Measurements from ENCODE around the gene ST3GAL2.

Gene ST3GAL2

DNA sequence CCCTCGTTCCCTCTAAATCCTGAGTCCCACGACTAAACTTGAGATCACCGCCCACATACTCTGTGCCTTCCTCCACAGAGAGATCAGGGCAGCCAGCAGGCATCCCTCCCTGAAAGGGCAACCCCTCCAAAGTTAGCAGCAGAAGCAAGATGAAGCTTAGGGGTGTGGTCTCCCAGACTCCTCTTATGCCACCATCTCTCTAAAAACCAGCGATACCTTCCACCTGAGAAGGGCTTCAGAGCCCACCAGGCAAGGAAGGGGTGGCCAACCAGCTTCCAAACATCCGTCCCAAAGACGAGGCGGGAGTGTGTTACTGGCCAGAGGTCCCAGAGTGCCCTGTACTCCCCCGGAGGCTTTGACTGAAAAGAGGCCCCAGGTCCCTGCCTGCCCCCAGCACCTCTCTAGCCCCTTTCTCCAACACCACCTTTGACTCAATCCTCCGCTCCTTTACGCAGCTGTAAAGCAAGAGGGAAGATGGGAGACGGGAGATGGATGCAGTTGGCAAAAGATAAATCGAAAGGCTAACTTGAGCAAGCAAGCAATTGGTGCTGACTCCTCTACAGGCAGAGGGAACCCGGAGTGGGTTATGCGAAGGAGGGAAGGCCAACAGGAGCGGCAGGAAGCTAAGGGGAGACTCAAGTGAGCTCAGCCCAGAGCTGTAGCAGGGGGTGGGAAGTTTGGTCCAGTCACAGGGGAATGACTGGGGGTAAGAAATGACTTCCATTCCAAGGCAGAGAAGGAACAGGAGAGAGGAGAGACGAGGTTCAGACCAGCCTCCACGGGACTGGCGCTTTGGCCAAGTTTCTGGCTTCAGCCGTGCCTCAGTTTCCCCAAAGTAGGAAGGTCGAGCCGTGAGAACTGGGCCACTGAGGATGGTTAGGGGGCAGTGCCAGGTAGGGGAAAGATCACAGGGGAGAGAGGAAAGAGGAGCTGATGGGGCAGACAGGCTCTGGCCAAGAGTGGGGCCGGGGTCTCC, 1.0 kb downstream of the ST3GAL2 start:
- DNase-seq (ENCODE audit: low spot score) = no peak

- DNase-seq (ENCODE audit: low spot score) = no peak
Measured at GRCh38 chr16:70437017-70437581, 1.8 kb downstream of the ST3GAL2 start.

- no peak for DNase-seq (ENCODE audit: low spot score)
Measured at GRCh38 chr16:70434484-70435260, 4.2 kb downstream of the ST3GAL2 start.

DNA sequence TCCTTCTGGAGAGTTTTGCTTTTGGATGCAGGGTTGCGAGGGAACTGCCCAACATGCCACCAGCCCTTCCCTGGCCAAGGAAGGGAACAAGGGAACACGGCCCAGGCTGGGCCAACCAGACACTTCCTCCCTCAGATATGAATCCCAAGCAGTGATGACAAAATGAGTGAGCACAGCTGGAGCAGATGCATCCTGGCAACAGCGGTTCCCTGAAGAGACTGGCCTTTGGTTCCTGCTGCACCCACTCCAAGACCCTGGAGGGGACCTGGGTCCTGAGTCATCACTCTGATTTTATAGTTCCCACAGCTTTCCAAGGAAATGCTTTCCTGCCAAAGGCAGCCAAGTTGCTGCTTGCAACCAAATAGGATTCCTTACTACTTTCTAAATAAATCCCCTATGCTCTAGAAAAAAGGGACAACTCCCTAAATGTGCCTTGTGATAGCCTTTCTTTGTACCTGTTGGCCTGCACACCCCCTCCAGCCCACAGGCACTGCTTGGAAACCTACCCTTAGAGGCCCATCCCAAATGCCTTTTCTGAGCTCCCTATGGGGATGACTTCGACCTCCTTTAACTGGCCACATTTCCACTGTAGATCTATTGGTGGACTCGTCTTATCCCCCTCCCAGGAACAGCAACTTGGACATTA, 5.3 kb downstream of the ST3GAL2 start:
- DNase-seq (ENCODE audit: low spot score) = no peak

GRCh38 chr16:70432723-70433457, 6.0 kb downstream of the ST3GAL2 start:
- no peak for DNase-seq (ENCODE audit: low spot score)

- DNase-seq (ENCODE audit: low spot score) = no peak
Measured at GRCh38 chr16:70432356-70432722, 6.6 kb downstream of the ST3GAL2 start.

- no peak for DNase-seq (ENCODE audit: low spot score)
Measured at GRCh38 chr16:70430667-70431536, 8.0 kb downstream of the ST3GAL2 start.

GRCh38 chr16:70429888-70430666, 8.8 kb downstream of the ST3GAL2 start:
- DNase-seq (ENCODE audit: low spot score) = peak; percentile 43

DNA sequence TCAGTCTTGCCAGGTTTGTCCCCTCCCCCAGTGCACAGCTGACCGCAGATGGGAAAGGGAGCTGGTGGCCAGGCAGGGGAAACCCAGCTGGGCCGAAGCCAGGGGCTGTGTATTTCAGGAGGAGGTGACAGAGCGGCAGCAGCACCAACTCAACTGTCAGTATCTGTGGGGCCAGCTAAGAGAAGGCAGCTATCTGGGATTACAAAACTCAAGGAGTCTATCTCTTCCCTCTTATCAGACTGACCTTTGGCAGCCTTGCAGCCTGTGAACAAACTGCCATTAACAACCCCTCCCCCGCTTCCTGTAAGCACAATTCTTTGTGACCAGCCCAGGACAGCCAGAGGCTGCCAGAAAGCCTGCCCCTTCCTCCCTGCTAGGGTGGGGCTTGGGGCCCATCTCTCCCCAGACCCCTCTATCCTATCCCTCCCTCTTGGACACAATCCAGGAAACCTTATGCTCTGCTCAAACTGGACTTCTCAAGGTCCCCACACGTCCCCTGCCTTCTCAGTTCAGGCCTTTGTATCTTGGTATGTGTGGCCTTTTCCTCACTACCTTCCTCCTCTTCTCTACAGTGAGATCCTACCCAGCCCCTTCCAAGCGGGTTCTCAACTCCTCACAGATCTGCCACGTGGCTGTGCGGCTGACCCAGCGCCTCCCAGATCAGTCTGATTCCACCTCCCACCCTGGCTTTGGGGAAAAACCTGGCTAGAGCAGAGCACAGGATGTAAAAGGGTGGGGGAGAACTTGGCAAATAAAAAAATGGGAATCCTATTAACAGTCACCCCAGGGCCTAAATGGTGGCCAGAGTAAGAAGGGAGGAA, 10.5 kb downstream of the ST3GAL2 start:
- DNase-seq (ENCODE audit: low spot score) = peak; percentile 84

GRCh38 chr16:70427786-70428177, 11.1 kb downstream of the ST3GAL2 start:
- no peak for DNase-seq (ENCODE audit: low spot score)

DNA sequence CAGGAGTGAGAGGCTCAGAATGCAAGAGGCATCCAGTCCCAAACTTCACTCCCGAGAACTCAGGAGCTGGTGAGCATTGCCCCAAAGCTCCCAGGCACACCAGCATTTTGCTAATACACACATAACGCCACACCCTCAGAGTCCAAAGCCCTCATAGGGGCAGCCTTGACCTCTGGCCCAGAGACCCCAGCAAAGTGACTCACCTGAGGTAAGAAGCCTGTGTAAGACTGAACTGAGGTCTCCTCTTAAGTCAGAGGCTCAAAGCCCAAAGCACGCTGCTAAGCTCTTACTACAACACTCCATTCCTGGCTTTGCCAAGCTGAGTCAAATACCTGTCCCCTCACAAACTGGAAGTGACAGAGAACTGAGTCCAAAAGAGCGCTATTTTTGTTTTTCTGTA, 16.4 kb downstream of the ST3GAL2 start:
- DNase-seq (ENCODE audit: low spot score) = no peak

GRCh38 chr16:70421473-70422311, 17.2 kb downstream of the ST3GAL2 start:
- no peak for DNase-seq (ENCODE audit: low spot score)

- no peak for DNase-seq (ENCODE audit: low spot score)
Measured at GRCh38 chr16:70421014-70421413, 17.9 kb downstream of the ST3GAL2 start.

DNA sequence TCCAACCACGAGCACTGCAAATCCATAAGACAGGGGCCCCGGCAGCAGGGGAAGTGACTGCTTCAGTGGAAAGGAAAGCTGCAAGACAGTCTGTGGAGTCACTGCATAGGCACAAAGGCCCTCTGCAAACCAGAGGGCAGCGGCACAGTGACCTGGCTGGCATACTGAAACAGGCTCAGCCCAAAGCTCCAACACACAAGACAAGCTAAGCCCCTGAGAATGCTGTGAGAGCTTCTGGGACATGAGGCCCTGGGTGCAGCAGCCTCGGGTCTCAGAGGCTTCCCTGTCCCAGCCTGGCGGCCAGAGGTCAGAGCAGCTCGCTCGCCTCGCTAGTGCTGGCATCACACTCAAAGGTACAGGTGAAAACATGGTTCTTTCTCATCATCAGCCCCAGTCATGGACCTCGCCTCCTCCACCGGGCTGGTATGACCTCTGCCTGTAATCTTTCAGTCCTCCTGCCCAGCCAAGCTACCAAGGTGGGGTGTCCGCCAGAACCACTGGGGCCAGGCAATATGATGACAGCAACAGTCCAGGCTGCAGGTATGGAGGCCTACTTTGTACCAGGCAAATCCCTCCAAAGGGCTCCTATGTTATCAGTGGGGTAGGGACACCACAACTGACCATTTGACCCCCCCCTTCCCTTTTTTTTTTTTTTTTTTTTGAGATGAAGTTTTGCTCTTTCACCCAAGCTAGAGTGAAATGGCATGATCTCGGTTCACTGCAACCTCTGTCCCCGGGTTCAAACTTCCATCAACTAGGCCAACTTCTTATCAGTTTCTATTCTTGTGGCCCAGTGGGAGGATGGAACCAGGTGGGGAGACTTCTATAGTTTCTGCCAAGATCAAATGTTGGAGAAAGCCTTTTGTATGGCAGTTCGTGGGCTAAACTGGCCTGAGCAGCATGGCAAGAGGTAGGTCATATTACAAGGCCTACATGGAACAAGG, 19.2 kb downstream of the ST3GAL2 start:
- DNase-seq (ENCODE audit: low spot score) = no peak

DNA sequence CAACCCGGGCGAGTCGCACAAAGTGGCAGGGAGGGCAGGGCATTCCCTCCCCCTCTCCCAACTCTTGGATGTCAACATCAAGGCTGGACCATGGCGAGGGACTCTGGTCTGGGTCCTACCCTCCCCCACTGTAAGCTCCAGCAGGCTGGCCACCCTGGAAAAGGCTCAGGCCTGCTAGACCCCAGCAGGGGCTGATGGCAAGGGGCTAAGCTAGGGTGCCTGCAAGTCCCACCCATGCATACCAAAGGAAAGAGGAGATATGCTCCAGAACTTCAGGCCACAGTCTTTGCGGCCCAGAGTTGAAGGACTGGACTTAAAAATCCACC, 19.9 kb downstream of the ST3GAL2 start:
- no peak for DNase-seq (ENCODE audit: low spot score)

DNA sequence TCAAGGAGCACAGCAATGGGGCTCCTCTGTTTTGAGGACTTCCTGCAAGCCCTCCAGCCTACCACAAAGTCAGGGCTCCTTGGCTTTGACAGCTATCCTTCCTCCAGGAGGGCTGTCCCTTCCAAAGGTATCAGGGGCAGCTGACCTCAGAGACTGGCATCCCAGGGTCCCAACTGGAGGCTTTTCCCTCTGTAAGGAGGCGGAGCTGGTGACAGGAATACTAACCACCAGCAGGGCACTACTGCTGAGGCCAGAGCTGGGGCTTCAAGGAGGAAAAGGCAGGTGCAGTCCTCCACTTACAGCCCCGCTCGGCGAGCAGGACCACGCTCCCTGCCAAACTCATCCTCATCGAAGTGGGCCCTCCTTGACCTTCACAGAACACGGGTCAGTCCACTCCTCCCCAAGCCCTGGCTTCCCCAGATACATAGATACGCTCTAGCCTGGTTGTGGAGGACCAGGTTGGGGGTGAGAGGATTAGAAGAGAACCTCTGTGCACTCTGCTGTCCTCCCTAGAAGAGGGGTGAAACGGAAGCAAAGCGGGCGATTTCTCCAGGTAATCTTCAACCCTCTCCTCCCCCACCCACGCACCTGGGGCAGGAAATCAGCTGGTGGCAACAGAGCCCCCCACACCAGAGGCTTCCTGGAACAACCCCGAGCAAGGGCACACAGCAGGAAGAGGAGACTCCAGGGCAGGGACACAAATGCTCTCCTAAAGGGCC, 20.5 kb downstream of the ST3GAL2 start:
- no peak for DNase-seq (ENCODE audit: low spot score)

All from cerebellar cortex (tissue), 1 donor.